Transverse colon (tissue), 4 donors: Measurements from ENCODE around the gene ZDHHC5. TPM values are rescaled to one million over a fixed set of nuclear protein-coding genes. Genes with fewer than 3 reads are reported as not detected.
A peak's percentile ranks its signal among the peaks of the same experiment; 100 is the strongest.

Experiments
- DNase-seq: peaks from one replicate; pipeline ENCODE4 v3.0.0-alpha.2; 2019
- H3K27ac ChIP-seq, 4 donors: fragments of 200-600 bp; sonication (generic); 2 replicates each; pipeline ENCODE4 v1.5.1; 2016 to 2018; ENCODE audit warnings: inconsistent platforms in 4 of 4
- H3K27me3 ChIP-seq: fragments of 200-600 bp; sonication (generic); 2 replicates; pipeline ENCODE4 v1.5.1; 2017; ENCODE audit warnings: inconsistent platforms
- H3K36me3 ChIP-seq, 4 donors: fragments of 200-600 bp; sonication (generic); 2 replicates each; pipeline ENCODE4 v1.5.1; 2017 to 2019; ENCODE audit warnings: inconsistent platforms in 4 of 4
- H3K4me1 ChIP-seq, 4 donors: fragments of 200-600 bp; sonication (generic); 2 replicates each; pipeline ENCODE4 v1.5.1; 2017 to 2020; ENCODE audit warnings: inconsistent platforms in 4 of 4
- H3K4me3 ChIP-seq, 4 donors: fragments of 200-600 bp; sonication (generic); 1 replicate in 1 of 4; 2 replicates in 3 of 4; pipeline versions ENCODE4 v1.5.1 to v1.6.1; 2017 to 2019; ENCODE audit warnings: inconsistent platforms in 4 of 4
- H3K9me3 ChIP-seq, 2 donors: fragments of 200-600 bp; sonication (generic); 2 replicates each; pipeline ENCODE4 v1.5.1; 2017 to 2019; ENCODE audit warnings: inconsistent platforms in 2 of 2
- EP300 ChIP-seq: sonication (generic); formaldehyde crosslinking; IDR thresholded peaks from one replicate; pipeline ENCODE4 v1.6.1; 2017; ENCODE audit warnings: antibody characterized with exemption, low read depth
- POLR2A ChIP-seq: fragments of 450-650 bp; IDR thresholded peaks from one replicate; pipeline ENCODE4 v1.6.1; 2016; ENCODE audit warnings: antibody characterized with exemption, mild to moderate bottlenecking, moderate library complexity
- POLR2AphosphoS5 ChIP-seq, 3 donors: sonication (generic); formaldehyde crosslinking; IDR thresholded peaks; one replicate each; pipeline ENCODE4 v1.6.1; 2016; ENCODE audit warnings: antibody characterized with exemption in 3 of 3
- WGBS, 2 donors: methylation state at CpG; one replicate each; pipeline ENCODE4 v1.1.5; 2018; ENCODE audit warnings: low coverage in 1 of 2; 5-methylcytosine and 5-hydroxymethylcytosine counted together
- in situ Hi-C, 4 donors: fragments of 200-750 bp; cut with MboI; loops; one replicate each; pipeline versions ENCODE4 v1.15.0 to v1.15.1; 2017; ENCODE audit warnings: low sequenced_read_pairs in 3 of 4, low pct_ligation_motif_present in 1 of 4, low pct_unique_long_range_greater_than_20kb in 1 of 4
- intact Hi-C: fragments of 100-400 bp; cut with DNase I; formaldehyde crosslinking; loops from one replicate; pipeline ENCODE4 v1.15.1; 2023; ENCODE audit warnings: low total_unique reads
- total RNA-seq, 4 donors: library from RNA; depleted of rRNA; stranded (reverse); fragments of >200 nt; gene quantifications; one replicate each; pipeline ENCODE4 v1.1.0, GENCODE V29; 2016
- TF ChIP-seq, protein P1 (sequence below), 5 experiments: fragments of 200-600 bp in 3 of 5; fragments of 450-650 bp in 2 of 5; sonication (generic) in 3 of 5; IDR thresholded peaks; 1 replicate in 2 of 5; 2 replicates in 3 of 5; pipeline ENCODE4 v1.5.1; 2016 to 2017; ENCODE audit warnings: antibody characterized with exemption in 5 of 5, inconsistent platforms in 3 of 5, mild to moderate bottlenecking in 2 of 5, moderate library complexity in 1 of 5

Gene ZDHHC5
- total RNA-seq, 4 donors from 2014 or later, result 38.4 to 63.2 (median 57.6) TPM

DNA sequence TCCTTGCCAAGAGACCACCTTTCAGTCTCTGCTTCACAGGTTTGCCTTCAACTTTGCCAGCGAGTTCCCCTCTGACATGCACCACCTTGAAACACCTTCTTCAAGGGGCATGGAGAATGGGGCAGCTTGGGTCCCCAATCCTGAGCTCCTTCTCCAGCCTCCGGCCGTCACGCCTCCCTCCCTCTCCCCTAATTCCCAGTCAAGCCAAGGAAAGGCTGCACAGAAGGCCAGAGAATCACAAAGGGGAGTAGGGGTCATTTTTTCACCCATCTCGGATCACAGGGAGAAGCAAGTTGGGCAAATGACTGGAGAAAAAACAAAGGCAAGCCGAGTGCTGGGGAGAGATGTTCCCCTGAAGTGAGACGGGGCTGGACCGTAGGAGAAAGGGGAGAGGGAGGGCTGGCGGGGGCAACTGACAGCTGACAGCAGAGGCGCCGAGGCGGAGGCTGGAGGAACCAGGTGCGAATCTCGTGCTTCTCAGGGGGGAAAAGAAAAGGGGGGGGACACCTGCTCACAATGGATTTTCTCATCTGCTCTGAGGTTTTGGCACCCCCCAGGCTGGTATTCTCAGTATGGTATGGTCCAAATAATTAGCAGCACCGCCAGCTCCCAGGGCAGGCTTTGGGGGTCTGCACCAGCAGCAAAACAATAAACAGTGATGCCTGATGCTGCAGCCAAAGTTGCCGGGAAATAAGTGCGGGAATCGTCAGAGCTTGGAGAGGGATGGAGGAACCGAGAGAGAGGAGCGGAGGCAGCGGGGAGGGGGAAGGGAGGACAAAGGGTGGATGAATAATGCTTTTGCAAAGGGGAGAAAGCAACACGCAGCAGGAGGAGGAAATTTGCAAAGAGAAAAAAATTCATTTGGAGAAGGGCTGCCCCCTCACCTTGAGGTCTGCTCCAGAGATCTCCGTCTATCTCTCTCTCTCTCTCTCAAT, 18.8 kb upstream of the ZDHHC5 start:
- in situ Hi-C loops (loop anchor here (10.0 to 25.0 kb wide), 4 partner anchors 84 to 312 kb away; partner anchors contain the start of genes P2RX3 (in 2 of the 4), RTN4RL2 (in 2 of the 4), SSRP1 (in 2 of the 4) and UBE2L6 (in 1 of the 4)), intact Hi-C loops (no loop called here)
- 8% methylated on average over 15 to 23 of the region's 23 CpGs for WGBS, 2 donors
- DNase-seq, result no peak
- peak overlapping the region; percentile 1 to 46 (median 14) for H3K4me3 ChIP-seq
- peak overlapping the region in 1 of 4 donors; percentile 36 for H3K27ac ChIP-seq
- no peaks in the 10 kb centered on the region for H3K36me3 ChIP-seq
- H3K4me1 ChIP-seq, result peaks cover 10 to 57% (median 16%) of the 10 kb centered on the region in 4 donors
- TF ChIP-seq POLR2A (no peak), EP300 (no peak), POLR2AphosphoS5 (IDR thresholded peaks at IDR 0.05) (no peak)
- TF ChIP-seq, protein P1, sequence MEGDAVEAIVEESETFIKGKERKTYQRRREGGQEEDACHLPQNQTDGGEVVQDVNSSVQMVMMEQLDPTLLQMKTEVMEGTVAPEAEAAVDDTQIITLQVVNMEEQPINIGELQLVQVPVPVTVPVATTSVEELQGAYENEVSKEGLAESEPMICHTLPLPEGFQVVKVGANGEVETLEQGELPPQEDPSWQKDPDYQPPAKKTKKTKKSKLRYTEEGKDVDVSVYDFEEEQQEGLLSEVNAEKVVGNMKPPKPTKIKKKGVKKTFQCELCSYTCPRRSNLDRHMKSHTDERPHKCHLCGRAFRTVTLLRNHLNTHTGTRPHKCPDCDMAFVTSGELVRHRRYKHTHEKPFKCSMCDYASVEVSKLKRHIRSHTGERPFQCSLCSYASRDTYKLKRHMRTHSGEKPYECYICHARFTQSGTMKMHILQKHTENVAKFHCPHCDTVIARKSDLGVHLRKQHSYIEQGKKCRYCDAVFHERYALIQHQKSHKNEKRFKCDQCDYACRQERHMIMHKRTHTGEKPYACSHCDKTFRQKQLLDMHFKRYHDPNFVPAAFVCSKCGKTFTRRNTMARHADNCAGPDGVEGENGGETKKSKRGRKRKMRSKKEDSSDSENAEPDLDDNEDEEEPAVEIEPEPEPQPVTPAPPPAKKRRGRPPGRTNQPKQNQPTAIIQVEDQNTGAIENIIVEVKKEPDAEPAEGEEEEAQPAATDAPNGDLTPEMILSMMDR (IDR thresholded peaks at IDR 0.05), result no peak
- H3K27me3 ChIP-seq, result peaks cover 56% of the 10 kb centered on the region
- no peaks in the 10 kb centered on the region for H3K9me3 ChIP-seq

DNA sequence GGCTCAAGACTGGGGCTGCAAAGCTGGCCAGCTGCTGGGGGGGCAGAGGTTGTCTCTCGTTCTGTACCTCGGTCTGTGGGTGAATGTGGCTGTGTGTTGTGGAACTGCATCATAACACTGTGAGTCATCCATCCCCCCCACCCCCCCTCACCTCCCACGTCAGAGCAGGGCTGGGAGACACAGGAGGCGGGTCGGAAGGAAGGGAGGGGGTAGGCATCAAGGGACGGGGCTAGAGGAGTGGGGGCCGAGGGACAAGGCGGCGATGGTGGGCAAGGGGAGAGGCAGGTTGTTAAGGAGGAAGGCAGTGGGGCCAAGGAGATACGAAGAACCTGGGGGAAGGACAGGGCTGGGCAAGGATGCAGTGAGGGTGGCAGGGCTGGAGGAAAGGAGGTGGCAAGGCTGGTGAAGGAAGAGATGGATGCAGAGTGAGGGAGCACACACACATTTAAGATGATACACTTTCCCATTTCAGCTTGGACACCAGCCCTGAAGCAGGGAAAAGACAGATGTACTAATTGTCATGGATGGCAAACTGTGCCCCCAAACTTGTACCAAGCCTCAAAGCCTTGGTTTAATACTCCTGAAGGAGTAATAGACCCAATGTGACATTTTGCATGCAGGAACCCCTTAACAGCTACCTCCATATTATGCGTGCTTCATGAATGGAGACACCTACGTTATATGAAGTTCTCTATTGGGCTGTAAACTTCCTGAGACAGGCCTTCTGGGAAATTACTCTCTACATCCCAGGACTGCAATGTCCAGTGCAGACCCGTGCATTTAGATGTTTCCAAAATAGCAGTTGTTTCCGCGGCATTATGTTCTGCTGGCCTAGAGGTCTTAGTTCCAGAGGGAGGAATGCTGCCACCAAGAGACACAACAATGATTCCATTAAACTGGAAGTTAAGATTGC, 17.8 kb upstream of the ZDHHC5 start, which contains the start of gene YPEL4:
YPEL4 (minus strand) TSS at position 87 of the 913 bp plus-strand sequence. CDS start 2,805 bp downstream, outside the sequence.
- WGBS, 2 donors, result 18 to 52% methylated on average over 7 to 15 of the region's 15 CpGs
- peaks cover 6 to 50% (median 10%) of the 10 kb centered on the region in 4 donors for H3K4me1 ChIP-seq
- H3K36me3 ChIP-seq, result no peaks in the 10 kb centered on the region
- H3K27ac ChIP-seq, result peak within 1 kb of the TSS in 1 of 4 donors; percentile 36
- peak within 1 kb of the TSS; percentile 1 to 46 (median 14) for H3K4me3 ChIP-seq
- intact Hi-C loops (no loop called here), in situ Hi-C loops (loop anchor here (10.0 to 25.0 kb wide), 4 partner anchors 85 to 313 kb away; partner anchors contain the start of genes P2RX3 (in 2 of the 4), RTN4RL2 (in 2 of the 4), SSRP1 (in 2 of the 4) and UBE2L6 (in 1 of the 4))
- H3K9me3 ChIP-seq, result no peaks in the 10 kb centered on the region
- H3K27me3 ChIP-seq, result peaks cover 55% of the 10 kb centered on the region
- DNase-seq, result peak; percentile 57
- TF ChIP-seq POLR2A (no peak), POLR2AphosphoS5 (IDR thresholded peaks at IDR 0.05) (peak in 2 of 3 donors; percentile 34 to 47), EP300 (no peak)
- TF ChIP-seq, protein P1 (IDR thresholded peaks at IDR 0.05), result no peak

DNA sequence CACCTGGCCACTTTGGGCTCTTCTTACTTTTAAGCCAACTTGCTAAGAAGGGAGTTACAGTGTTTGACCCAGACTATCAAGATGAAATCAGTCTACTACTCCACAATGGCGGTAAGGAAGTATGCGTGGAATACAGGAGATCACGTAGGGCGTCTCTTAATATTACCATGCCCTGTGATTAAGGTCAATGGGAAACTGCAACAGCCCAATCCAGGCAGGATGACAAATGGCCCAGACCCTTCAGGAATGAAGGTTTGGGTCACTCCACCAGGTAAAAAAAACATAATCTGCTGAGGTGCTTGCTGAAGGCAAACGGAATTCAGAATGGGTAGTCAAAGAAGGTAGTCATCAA, 17.2 kb upstream of the ZDHHC5 start:
- Histone ChIP-seq H3K4me1 (peaks cover 3 to 45% (median 5%) of the 10 kb centered on the region in 4 donors), H3K36me3 (no peaks in the 10 kb centered on the region), H3K9me3 (no peaks in the 10 kb centered on the region), H3K27ac (no peak overlapping the region), H3K27me3 (peaks cover 49% of the 10 kb centered on the region), H3K4me3 (no peak overlapping the region)
- in situ Hi-C loops (no loop called here), intact Hi-C loops (no loop called here)
- no peak for DNase-seq
- WGBS, 2 donors, result 84 to 85% methylated on average over 4 to 5 of the region's 5 CpGs
- TF ChIP-seq, protein P1 (IDR thresholded peaks at IDR 0.05), result no peak
